Activated CD4-positive, alpha-beta T cell treated with anti-CD3 and anti-CD28 coated beads, Interleukin-2, amount 10 ng/mL, durations not matched to agents 7 days and 5 days (primary cell): ENCODE measurements around the gene PLAAT4. TPM values are rescaled to one million over a fixed set of nuclear protein-coding genes. Genes with fewer than 3 reads are reported as not detected.
"Not testable (repeated sequence)": the region's sequence is repeated elsewhere in the genome, so short reads cannot be mapped to it uniquely, and the experiment has no call there.

Source experiments
- CTCF ChIA-PET: fragments of 350-600 bp; sonication (Branson Sonifier 250); formaldehyde crosslinking; loops from one replicate; lab custom pipeline; 2021; ENCODE audit warnings: antibody characterized with exemption; lab: Charles Lee
- POLR2A ChIA-PET: fragments of 350-600 bp; sonication (Branson Sonifier 250); formaldehyde crosslinking; loops from one replicate; lab custom pipeline; 2021; ENCODE audit warnings: antibody characterized with exemption; lab: Charles Lee
- DNase-seq: peaks from one replicate; pipeline ENCODE4 v3.0.0-alpha.2; 2020
- H3K27ac Mint-ChIP-seq: one replicate; pipeline ENCODE4 v1.8.0; 2021; ENCODE audit warnings: mild to moderate bottlenecking, moderate library complexity, mixed read lengths
- H3K27me3 Mint-ChIP-seq: one replicate; pipeline ENCODE4 v1.8.0; 2021; ENCODE audit warnings: mixed read lengths
- H3K36me3 Mint-ChIP-seq: one replicate; pipeline ENCODE4 v1.8.0; 2021; ENCODE audit warnings: low read depth, mixed read lengths
- H3K4me1 Mint-ChIP-seq: one replicate; pipeline ENCODE4 v1.8.0; 2021; ENCODE audit warnings: mixed read lengths
- H3K4me3 Mint-ChIP-seq: one replicate; pipeline ENCODE4 v1.8.0; 2021; ENCODE audit warnings: mild to moderate bottlenecking, moderate library complexity, mixed read lengths
- H3K9me3 Mint-ChIP-seq: one replicate; pipeline ENCODE4 v1.8.0; 2021; ENCODE audit warnings: mixed read lengths
- total RNA-seq, 2 experiments: library from RNA; stranded (reverse); gene quantifications; one replicate each; pipeline ENCODE4 v1.2.3, GENCODE V29; 2021

The PLAAT4 gene
- total RNA-seq, 2 experiments from 2014 or later: 136 to 137 TPM

GRCh38 chr11:63517156-63517555 is 19.5 kb upstream of the PLAAT4 start:
- no peak overlapping the region for H3K27ac Mint-ChIP-seq
- H3K4me1 Mint-ChIP-seq: peaks cover 12% of the 10 kb centered on the region

GRCh38 chr11:63518548-63518947 is 18.1 kb upstream of the PLAAT4 start:
- Mint-ChIP-seq H3K27ac (no peak overlapping the region), H3K4me3 (no peak overlapping the region), H3K36me3 (peaks cover 1% of the 10 kb centered on the region)

More at GRCh38 chr11:63517156-63517555, 19.5 kb upstream of the PLAAT4 start:
- POLR2A ChIA-PET: no interaction called here
- no peak overlapping the region for H3K4me3 Mint-ChIP-seq
- DNase-seq: no peak
- no peaks in the 10 kb centered on the region for H3K36me3 Mint-ChIP-seq
- peaks cover 4% of the 10 kb centered on the region for H3K27me3 Mint-ChIP-seq
- H3K9me3 Mint-ChIP-seq: peaks cover 2% of the 10 kb centered on the region
- CTCF ChIA-PET: interaction anchor here (1.5 to 1.7 kb wide), 4 partner anchors 10 to 32 kb away, joined by 3 to 5 read pairs (median 4); partner anchors contain the start of gene PLAAT4

GRCh38 chr11:63520606-63521170 is 15.9 kb upstream of the PLAAT4 start:
- H3K4me1 Mint-ChIP-seq: peaks cover 12% of the 10 kb centered on the region
- H3K36me3 Mint-ChIP-seq: peaks cover 4% of the 10 kb centered on the region
- H3K27ac Mint-ChIP-seq: no peak overlapping the region
- DNase-seq: no peak
- H3K9me3 Mint-ChIP-seq: peaks cover 7% of the 10 kb centered on the region
- peaks cover 4% of the 10 kb centered on the region for H3K27me3 Mint-ChIP-seq
- no peak overlapping the region for H3K4me3 Mint-ChIP-seq
- ChIA-PET CTCF (interaction anchor here (0.8 to 1.2 kb wide), 3 partner anchors 12 to 53 kb away, joined by 3 to 5 read pairs (median 3); partner anchors contain the start of gene PLAAT4), POLR2A (no interaction called here)

More at GRCh38 chr11:63518548-63518947, 18.1 kb upstream of the PLAAT4 start:
- Mint-ChIP-seq H3K9me3 (peaks cover 2% of the 10 kb centered on the region), H3K27me3 (peaks cover 4% of the 10 kb centered on the region), H3K4me1 (peaks cover 12% of the 10 kb centered on the region)
- no peak for DNase-seq
- POLR2A ChIA-PET: no interaction called here
- CTCF ChIA-PET: interaction anchor here (1.6 to 1.7 kb wide), 2 partner anchors 11 to 26 kb away, joined by 4 read pairs; no protein-coding TSS in a partner anchor

- H3K36me3 Mint-ChIP-seq: peaks cover 4% of the 10 kb centered on the region
- H3K27me3 Mint-ChIP-seq: peaks cover 4% of the 10 kb centered on the region
- DNase-seq: no peak
- no peak overlapping the region for H3K27ac Mint-ChIP-seq
- no peak overlapping the region for H3K4me3 Mint-ChIP-seq
- H3K4me1 Mint-ChIP-seq: peaks cover 12% of the 10 kb centered on the region
- ChIA-PET POLR2A (no interaction called here), CTCF (interaction anchor here (1.2 kb wide), 1 partner anchor 52 kb away, joined by 5 read pairs; no protein-coding TSS in a partner anchor)
- peaks cover 7% of the 10 kb centered on the region for H3K9me3 Mint-ChIP-seq
These were observed 14.7 kb upstream of the PLAAT4 start for GRCh38 chr11:63521896-63522295.

GRCh38 chr11:63523151-63523550 is 13.5 kb upstream of the PLAAT4 start:
- peaks cover 4% of the 10 kb centered on the region for H3K36me3 Mint-ChIP-seq
- ChIA-PET POLR2A (no interaction called here), CTCF (interaction anchor here (0.6 kb wide), 1 partner anchor 142 kb away, joined by 3 read pairs; no protein-coding TSS in a partner anchor)
- peaks cover 10% of the 10 kb centered on the region for H3K4me1 Mint-ChIP-seq
- H3K27ac Mint-ChIP-seq: no peak overlapping the region
- no peak for DNase-seq
- peaks cover 7% of the 10 kb centered on the region for H3K9me3 Mint-ChIP-seq
- H3K27me3 Mint-ChIP-seq: peaks cover 4% of the 10 kb centered on the region
- no peak overlapping the region for H3K4me3 Mint-ChIP-seq

GRCh38 chr11:63527667-63528066 is 8.9 kb upstream of the PLAAT4 start:
- ChIA-PET CTCF (no interaction called here), POLR2A (no interaction called here)
- no peaks in the 10 kb centered on the region for H3K27me3 Mint-ChIP-seq
- H3K36me3 Mint-ChIP-seq: peaks cover 4% of the 10 kb centered on the region
- H3K9me3 Mint-ChIP-seq: peaks cover 5% of the 10 kb centered on the region
- no peak overlapping the region for H3K27ac Mint-ChIP-seq
- H3K4me3 Mint-ChIP-seq: no peak overlapping the region
- peaks cover 32% of the 10 kb centered on the region for H3K4me1 Mint-ChIP-seq
- DNase-seq: no peak

GRCh38 chr11:63528156-63528555 is 8.5 kb upstream of the PLAAT4 start:
- H3K4me1 Mint-ChIP-seq: peaks cover 37% of the 10 kb centered on the region
- H3K9me3 Mint-ChIP-seq, CTCF ChIA-PET, POLR2A ChIA-PET, DNase-seq, H3K27me3 Mint-ChIP-seq, H3K36me3 Mint-ChIP-seq, H3K27ac Mint-ChIP-seq, H3K4me3 Mint-ChIP-seq: not testable (repeated sequence)

GRCh38 chr11:63528729-63529278 is 7.8 kb upstream of the PLAAT4 start:
- peaks cover 44% of the 10 kb centered on the region for H3K4me1 Mint-ChIP-seq
- H3K9me3 Mint-ChIP-seq, POLR2A ChIA-PET, CTCF ChIA-PET, H3K36me3 Mint-ChIP-seq, H3K27ac Mint-ChIP-seq, H3K27me3 Mint-ChIP-seq, DNase-seq, H3K4me3 Mint-ChIP-seq: not testable (repeated sequence)

- DNase-seq, H3K36me3 Mint-ChIP-seq, H3K9me3 Mint-ChIP-seq, H3K4me3 Mint-ChIP-seq, POLR2A ChIA-PET, H3K27me3 Mint-ChIP-seq, H3K27ac Mint-ChIP-seq: not testable (repeated sequence)
- CTCF ChIA-PET: interaction anchor here (0.5 kb wide), 1 partner anchor 12 kb away, joined by 3 read pairs; no protein-coding TSS in a partner anchor
- H3K4me1 Mint-ChIP-seq: peaks cover 49% of the 10 kb centered on the region
These were observed 7.2 kb upstream of the PLAAT4 start for GRCh38 chr11:63529373-63529772.

- H3K4me1 Mint-ChIP-seq: peaks cover 55% of the 10 kb centered on the region
- ChIA-PET CTCF (no interaction called here), POLR2A (no interaction called here)
- no peaks in the 10 kb centered on the region for H3K27me3 Mint-ChIP-seq
- no peak overlapping the region for H3K4me3 Mint-ChIP-seq
- H3K27ac Mint-ChIP-seq: no peak overlapping the region
- no peaks in the 10 kb centered on the region for H3K9me3 Mint-ChIP-seq
- no peak for DNase-seq
- peaks cover 1% of the 10 kb centered on the region for H3K36me3 Mint-ChIP-seq
These were observed 6.6 kb upstream of the PLAAT4 start for GRCh38 chr11:63530021-63530420.

- H3K4me1 Mint-ChIP-seq: peaks cover 67% of the 10 kb centered on the region
- H3K27me3 Mint-ChIP-seq, POLR2A ChIA-PET, H3K36me3 Mint-ChIP-seq, H3K9me3 Mint-ChIP-seq: not testable (repeated sequence)
- peak overlapping the region; percentile 81 for H3K27ac Mint-ChIP-seq
- DNase-seq: peak; percentile 86
- peak overlapping the region; percentile 34 for H3K4me3 Mint-ChIP-seq
- CTCF ChIA-PET: interaction anchor here (1.2 kb wide), 1 partner anchor 20 kb away, joined by 3 read pairs; no protein-coding TSS in a partner anchor
These were observed 5.4 kb upstream of the PLAAT4 start for GRCh38 chr11:63531074-63531792.

GRCh38 chr11:63532117-63532516 is 4.5 kb upstream of the PLAAT4 start:
- Mint-ChIP-seq H3K4me1 (peaks cover 70% of the 10 kb centered on the region), H3K27me3 (no peaks in the 10 kb centered on the region), H3K27ac (peak overlapping the region; percentile 81), H3K36me3 (peaks cover under 1% of the 10 kb centered on the region), H3K9me3 (no peaks in the 10 kb centered on the region), H3K4me3 (peak overlapping the region; percentile 12)
- ChIA-PET POLR2A (no interaction called here), CTCF (interaction anchor here (1.1 to 1.3 kb wide), 2 partner anchors 11 to 13 kb away, joined by 3 to 5 read pairs; no protein-coding TSS in a partner anchor)
- no peak for DNase-seq
